ENCODE measurements around the gene GOLGA5.
A peak's percentile ranks its signal among the peaks of the same experiment; 100 is the strongest.
"Not testable (repeated sequence)": the region's sequence is repeated elsewhere in the genome, so short reads cannot be mapped to it uniquely, and the experiment has no call there.

GOLGA5 gene

GRCh38 chr14:92754966-92755365 is 39.1 kb upstream of the GOLGA5 start:
- H3K4me3 ChIP-seq (replicated peaks; ENCODE audit: low read depth, low read length), result no peak overlapping the region
- no peak for DNase-seq (ENCODE audit: low read depth)
- TF ChIP-seq CTCF (IDR thresholded peaks at IDR 0.05; ENCODE audit: low read length, missing control alignments), result no peak

GRCh38 chr14:92755495-92755894 is 38.6 kb upstream of the GOLGA5 start:
- no peak for TF ChIP-seq CTCF (IDR thresholded peaks at IDR 0.05; ENCODE audit: low read length, missing control alignments)
- H3K4me3 ChIP-seq (replicated peaks; ENCODE audit: low read depth, low read length), result no peak overlapping the region
- DNase-seq (ENCODE audit: low read depth), result peak; percentile 42

GRCh38 chr14:92756446-92756845 is 37.7 kb upstream of the GOLGA5 start:
- no peak for DNase-seq (ENCODE audit: low read depth)
- H3K4me3 ChIP-seq (replicated peaks; ENCODE audit: low read depth, low read length), result no peak overlapping the region
- no peak for TF ChIP-seq CTCF (IDR thresholded peaks at IDR 0.05; ENCODE audit: low read length, missing control alignments)

- peak; percentile 39 for DNase-seq (ENCODE audit: low read depth)
- no peak for TF ChIP-seq CTCF (IDR thresholded peaks at IDR 0.05; ENCODE audit: low read length, missing control alignments)
Measured at GRCh38 chr14:92759300-92759678, 34.8 kb upstream of the GOLGA5 start.

GRCh38 chr14:92759679-92760523 is 34.2 kb upstream of the GOLGA5 start:
- H3K4me3 ChIP-seq (replicated peaks; ENCODE audit: low read depth, low read length), result no peak overlapping the region
- no peak for TF ChIP-seq CTCF (IDR thresholded peaks at IDR 0.05; ENCODE audit: low read length, missing control alignments)
- no peak for DNase-seq (ENCODE audit: low read depth)

More at GRCh38 chr14:92759300-92759678, 34.8 kb upstream of the GOLGA5 start:
- no peak overlapping the region for H3K4me3 ChIP-seq (replicated peaks; ENCODE audit: low read depth, low read length)

- TF ChIP-seq CTCF (IDR thresholded peaks at IDR 0.05; ENCODE audit: low read length, missing control alignments), result no peak
- no peak overlapping the region for H3K4me3 ChIP-seq (replicated peaks; ENCODE audit: low read depth, low read length)
- DNase-seq (ENCODE audit: low read depth), result no peak
Measured at GRCh38 chr14:92760524-92760805, 33.6 kb upstream of the GOLGA5 start.

GRCh38 chr14:92763666-92764631 is 30.2 kb upstream of the GOLGA5 start:
- DNase-seq (ENCODE audit: low read depth); H3K4me3 ChIP-seq (replicated peaks; ENCODE audit: low read depth, low read length): not testable (repeated sequence)

- not testable (repeated sequence) for DNase-seq (ENCODE audit: low read depth); H3K4me3 ChIP-seq (replicated peaks; ENCODE audit: low read depth, low read length)
Measured at GRCh38 chr14:92768236-92768635, 25.9 kb upstream of the GOLGA5 start.

Data from fibroblast of pulmonary artery (primary cell).